Stimulated activated naive CD8-positive, alpha-beta T cell treated with anti-CD3 and anti-CD28 coated beads, Interleukin-15, Interleukin-2, amounts not matched to agents 100 ng/mL and 50 ng/mL, for 24 hours (primary cell): ENCODE measurements around the gene MRPL52.
"Not testable (repeated sequence)": the region's sequence is repeated elsewhere in the genome, so short reads cannot be mapped to it uniquely, and the experiment has no call there.

Experiments used
- H3K27ac Mint-ChIP-seq: one replicate; pipeline ENCODE4 v1.8.0; 2021; ENCODE audit warnings: mild to moderate bottlenecking, mixed read lengths
- H3K27me3 Mint-ChIP-seq: one replicate; pipeline ENCODE4 v1.8.0; 2021; ENCODE audit warnings: mixed read lengths
- H3K36me3 Mint-ChIP-seq: one replicate; pipeline ENCODE4 v1.8.0; 2021; ENCODE audit warnings: low read depth, mixed read lengths
- H3K4me1 Mint-ChIP-seq: one replicate; pipeline ENCODE4 v1.8.0; 2021; ENCODE audit warnings: low read depth, mixed read lengths
- H3K4me3 Mint-ChIP-seq: one replicate; pipeline ENCODE4 v1.8.0; 2021; ENCODE audit warnings: mild to moderate bottlenecking, mixed read lengths
- H3K9me3 Mint-ChIP-seq: one replicate; pipeline ENCODE4 v1.8.0; 2021; ENCODE audit warnings: mixed read lengths

The MRPL52 gene

DNA sequence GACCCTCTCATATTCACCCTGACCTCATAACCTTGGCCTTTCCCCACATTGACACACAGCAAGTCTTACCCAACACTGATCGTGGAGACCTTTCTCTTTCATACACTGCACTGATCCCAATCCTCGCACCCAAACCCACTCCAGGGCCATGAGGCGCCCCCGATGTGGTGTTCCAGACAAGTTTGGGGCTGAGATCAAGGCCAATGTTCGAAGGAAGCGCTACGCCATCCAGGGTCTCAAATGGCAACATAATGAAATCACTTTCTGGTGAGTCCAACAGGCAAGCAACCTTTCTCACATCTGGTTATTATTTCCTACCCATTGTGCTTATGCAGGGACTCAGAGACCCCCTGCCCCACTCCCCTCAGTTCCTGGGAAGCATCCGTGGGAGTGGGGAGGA, 12.1 kb downstream of the MRPL52 start:
- Mint-ChIP-seq H3K27me3 (peaks cover 13% of the 10 kb centered on the region), H3K4me1 (peaks cover 20% of the 10 kb centered on the region), H3K4me3 (no peak overlapping the region), H3K36me3 (no peaks in the 10 kb centered on the region), H3K27ac (no peak overlapping the region), H3K9me3 (no peaks in the 10 kb centered on the region)

DNA sequence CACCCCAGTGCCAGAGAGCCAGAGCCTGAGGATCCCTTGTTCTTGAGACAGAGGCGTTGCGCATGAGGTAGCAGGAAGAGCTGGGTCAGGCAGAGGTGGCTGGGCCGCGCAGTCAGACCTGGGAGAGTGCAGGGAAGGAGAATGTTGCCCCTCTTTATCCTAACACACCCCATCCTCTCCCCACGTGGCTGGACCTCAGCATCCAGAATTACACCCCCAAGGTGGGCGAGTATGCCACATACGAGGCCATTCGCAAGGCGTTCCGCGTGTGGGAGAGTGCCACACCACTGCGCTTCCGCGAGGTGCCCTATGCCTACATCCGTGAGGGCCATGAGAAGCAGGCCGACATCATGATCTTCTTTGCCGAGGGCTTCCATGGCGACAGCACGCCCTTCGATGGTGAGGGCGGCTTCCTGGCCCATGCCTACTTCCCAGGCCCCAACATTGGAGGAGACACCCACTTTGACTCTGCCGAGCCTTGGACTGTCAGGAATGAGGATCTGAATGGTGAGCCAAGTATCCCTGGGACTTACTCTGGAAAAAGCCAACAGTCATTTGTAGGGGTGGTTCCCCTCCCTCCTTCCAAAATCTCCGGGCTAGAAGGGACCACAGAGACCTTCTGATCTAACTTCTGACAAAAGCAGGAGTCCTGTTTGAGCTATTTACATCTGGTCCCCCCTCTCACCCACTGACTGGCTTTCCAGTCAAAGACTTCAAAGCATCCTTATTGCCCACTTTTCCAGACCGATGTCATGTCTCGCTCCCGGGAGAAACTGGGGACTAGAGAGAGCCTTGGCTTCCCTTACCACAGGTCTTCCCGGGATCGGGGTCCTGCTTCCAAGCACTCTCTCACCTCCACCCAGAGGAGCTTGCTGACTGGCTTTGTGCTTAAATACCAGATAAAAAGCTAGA, 12.8 kb downstream of the MRPL52 start:
- no peak overlapping the region for H3K27ac Mint-ChIP-seq
- no peak overlapping the region for H3K4me3 Mint-ChIP-seq
- no peaks in the 10 kb centered on the region for H3K36me3 Mint-ChIP-seq
- no peaks in the 10 kb centered on the region for H3K9me3 Mint-ChIP-seq
- peaks cover 16% of the 10 kb centered on the region for H3K4me1 Mint-ChIP-seq
- H3K27me3 Mint-ChIP-seq = peaks cover 8% of the 10 kb centered on the region

DNA sequence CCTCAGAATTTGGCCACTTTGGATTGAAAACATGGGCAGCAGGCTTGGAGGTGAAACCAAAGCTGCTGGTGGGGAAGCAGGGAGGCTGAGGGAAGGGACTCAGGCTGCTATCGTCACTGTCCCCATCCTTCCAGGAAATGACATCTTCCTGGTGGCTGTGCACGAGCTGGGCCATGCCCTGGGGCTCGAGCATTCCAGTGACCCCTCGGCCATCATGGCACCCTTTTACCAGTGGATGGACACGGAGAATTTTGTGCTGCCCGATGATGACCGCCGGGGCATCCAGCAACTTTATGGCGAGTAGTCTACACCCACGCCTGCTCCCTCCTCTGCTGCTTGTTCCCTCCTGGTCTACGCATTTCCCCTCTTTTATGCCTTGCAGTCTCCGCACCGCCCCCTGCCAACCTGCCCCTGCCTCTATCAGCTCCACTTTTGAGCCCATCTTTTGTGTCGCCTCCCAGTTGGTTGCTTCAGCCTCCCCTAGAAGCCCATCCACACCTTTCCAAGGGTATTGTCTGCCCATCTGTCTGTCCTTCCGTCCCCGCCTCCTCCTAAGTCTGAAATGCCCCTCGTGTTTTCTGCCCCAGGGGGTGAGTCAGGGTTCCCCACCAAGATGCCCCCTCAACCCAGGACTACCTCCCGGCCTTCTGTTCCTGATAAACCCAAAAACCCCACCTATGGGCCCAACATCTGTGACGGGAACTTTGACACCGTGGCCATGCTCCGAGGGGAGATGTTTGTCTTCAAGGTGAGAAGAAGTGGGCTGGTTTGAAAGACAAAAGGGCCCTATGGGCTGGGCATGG, 13.6 kb downstream of the MRPL52 start:
- Mint-ChIP-seq H3K9me3 (no peaks in the 10 kb centered on the region), H3K27ac (no peak overlapping the region), H3K36me3 (no peaks in the 10 kb centered on the region), H3K27me3 (peaks cover 6% of the 10 kb centered on the region), H3K4me3 (no peak overlapping the region), H3K4me1 (peaks cover 10% of the 10 kb centered on the region)

DNA sequence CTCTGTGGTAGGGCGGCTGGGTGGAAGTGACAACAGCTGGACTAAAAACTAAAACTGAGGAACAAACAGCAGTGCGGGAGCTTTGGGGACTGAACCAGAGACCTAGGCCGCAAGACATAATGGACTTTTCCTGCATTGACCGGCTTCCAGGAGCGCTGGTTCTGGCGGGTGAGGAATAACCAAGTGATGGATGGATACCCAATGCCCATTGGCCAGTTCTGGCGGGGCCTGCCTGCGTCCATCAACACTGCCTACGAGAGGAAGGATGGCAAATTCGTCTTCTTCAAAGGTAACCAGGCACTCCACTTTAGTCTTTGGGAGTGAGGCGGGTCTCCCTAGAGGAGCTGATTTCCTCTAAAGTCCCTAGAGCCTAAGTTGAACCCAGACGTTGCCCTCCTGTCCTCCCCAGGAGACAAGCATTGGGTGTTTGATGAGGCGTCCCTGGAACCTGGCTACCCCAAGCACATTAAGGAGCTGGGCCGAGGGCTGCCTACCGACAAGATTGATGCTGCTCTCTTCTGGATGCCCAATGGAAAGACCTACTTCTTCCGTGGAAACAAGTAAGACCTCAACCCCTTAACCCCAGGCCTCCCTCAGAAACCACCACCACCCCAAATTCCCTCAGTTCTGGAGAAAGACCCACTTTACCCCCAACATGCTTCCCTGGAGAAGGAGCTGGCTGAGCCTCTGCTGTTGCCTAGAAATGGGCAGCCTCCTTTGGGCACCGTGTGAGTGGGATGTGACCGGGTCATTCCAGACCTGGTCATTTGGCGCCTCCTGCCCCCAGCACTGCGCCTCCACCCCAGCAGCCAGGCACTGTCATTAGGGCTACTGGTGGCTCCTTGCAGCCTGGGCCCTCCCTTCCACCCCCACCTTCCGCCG, 14.8 kb downstream of the MRPL52 start:
- H3K27ac Mint-ChIP-seq = no peak overlapping the region
- H3K4me1 Mint-ChIP-seq = peaks cover under 1% of the 10 kb centered on the region
- H3K4me3 Mint-ChIP-seq = no peak overlapping the region
- no peaks in the 10 kb centered on the region for H3K36me3 Mint-ChIP-seq
- H3K9me3 Mint-ChIP-seq = no peaks in the 10 kb centered on the region
- peaks cover 2% of the 10 kb centered on the region for H3K27me3 Mint-ChIP-seq

DNA sequence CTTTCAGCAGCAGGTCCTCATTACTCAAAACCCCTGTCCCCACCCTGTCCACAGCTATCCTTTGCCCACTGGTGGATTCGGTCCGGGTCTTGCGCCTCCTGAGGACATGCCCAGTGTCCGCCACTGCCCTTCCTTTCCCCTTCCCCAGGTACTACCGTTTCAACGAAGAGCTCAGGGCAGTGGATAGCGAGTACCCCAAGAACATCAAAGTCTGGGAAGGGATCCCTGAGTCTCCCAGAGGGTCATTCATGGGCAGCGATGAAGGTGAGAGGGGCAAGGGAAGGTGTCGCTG, 15.4 kb downstream of the MRPL52 start:
- H3K4me3 Mint-ChIP-seq = no peak overlapping the region
- peaks cover 2% of the 10 kb centered on the region for H3K27me3 Mint-ChIP-seq
- H3K9me3 Mint-ChIP-seq = no peaks in the 10 kb centered on the region
- no peaks in the 10 kb centered on the region for H3K36me3 Mint-ChIP-seq
- no peak overlapping the region for H3K27ac Mint-ChIP-seq
- H3K4me1 Mint-ChIP-seq = no peaks in the 10 kb centered on the region

DNA sequence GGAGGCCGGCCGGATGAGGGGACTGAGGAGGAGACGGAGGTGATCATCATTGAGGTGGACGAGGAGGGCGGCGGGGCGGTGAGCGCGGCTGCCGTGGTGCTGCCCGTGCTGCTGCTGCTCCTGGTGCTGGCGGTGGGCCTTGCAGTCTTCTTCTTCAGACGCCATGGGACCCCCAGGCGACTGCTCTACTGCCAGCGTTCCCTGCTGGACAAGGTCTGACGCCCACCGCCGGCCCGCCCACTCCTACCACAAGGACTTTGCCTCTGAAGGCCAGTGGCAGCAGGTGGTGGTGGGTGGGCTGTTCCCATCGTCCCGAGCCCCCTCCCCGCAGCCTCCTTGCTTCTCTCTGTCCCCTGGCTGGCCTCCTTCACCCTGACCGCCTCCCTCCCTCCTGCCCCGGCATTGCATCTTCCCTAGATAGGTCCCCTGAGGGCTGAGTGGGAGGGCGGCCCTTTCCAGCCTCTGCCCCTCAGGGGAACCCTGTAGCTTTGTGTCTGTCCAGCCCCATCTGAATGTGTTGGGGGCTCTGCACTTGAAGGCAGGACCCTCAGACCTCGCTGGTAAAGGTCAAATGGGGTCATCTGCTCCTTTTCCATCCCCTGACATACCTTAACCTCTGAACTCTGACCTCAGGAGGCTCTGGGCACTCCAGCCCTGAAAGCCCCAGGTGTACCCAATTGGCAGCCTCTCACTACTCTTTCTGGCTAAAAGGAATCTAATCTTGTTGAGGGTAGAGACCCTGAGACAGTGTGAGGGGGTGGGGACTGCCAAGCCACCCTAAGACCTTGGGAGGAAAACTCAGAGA, 16.3 kb downstream of the MRPL52 start:
- H3K4me3 Mint-ChIP-seq = no peak overlapping the region
- H3K27ac Mint-ChIP-seq = no peak overlapping the region
- H3K36me3 Mint-ChIP-seq = no peaks in the 10 kb centered on the region
- peaks cover under 1% of the 10 kb centered on the region for H3K4me1 Mint-ChIP-seq
- H3K9me3 Mint-ChIP-seq = no peaks in the 10 kb centered on the region
- peaks cover 2% of the 10 kb centered on the region for H3K27me3 Mint-ChIP-seq

DNA sequence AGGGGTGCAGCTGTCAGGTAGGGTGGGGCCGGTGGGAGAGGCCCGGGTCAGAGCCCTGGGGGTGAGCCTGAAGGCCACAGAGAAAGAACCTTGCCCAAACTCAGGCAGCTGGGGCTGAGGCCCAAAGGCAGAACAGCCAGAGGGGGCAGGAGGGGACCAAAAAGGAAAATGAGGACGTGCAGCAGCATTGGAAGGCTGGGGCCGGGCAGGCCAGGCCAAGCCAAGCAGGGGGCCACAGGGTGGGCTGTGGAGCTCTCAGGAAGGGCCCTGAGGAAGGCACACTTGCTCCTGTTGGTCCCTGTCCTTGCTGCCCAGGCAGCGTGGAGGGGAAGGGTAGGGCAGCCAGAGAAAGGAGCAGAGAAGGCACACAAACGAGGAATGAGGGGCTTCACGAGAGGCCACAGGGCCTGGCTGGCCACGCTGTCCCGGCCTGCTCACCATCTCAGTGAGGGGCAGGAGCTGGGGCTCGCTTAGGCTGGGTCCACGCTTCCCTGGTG, 17.2 kb downstream of the MRPL52 start:
- Mint-ChIP-seq H3K9me3 (no peaks in the 10 kb centered on the region), H3K27ac (no peak overlapping the region), H3K36me3 (no peaks in the 10 kb centered on the region), H3K4me3 (no peak overlapping the region), H3K4me1 (peaks cover 7% of the 10 kb centered on the region), H3K27me3 (peaks cover 2% of the 10 kb centered on the region)

DNA sequence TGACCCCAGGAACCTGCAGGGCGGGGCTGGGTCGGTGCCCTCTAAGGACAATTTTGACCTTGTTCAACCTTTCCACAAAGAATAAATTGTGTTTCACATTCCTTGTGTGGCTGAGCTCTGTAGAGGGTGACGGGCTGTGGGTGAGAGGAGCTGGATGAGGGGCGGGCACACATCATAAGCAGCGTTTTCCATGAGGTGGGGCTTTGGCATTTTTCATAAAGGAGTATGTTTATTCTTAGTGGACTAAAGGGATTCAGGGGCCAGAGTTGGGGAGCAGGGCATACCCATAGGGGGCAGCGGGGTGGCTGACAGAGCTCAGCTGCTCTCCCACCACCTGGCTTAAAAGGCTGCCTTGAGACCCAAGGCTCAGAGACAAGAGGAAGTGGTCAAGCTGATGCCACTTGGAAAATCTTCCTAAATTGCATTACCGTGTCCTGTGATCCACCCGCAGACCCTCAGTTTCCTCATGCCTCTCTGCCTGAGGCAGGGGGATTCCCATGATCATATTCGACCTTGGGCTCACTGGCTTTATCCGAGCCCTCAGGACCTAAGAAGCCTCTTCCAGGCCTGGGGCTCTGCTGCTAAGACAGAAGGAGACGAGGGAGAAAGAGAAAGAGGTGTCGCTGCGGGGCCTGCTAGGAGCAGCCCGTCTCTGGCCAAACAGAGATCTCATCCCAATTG, 18.1 kb downstream of the MRPL52 start:
- peak overlapping the region; percentile 49 for H3K27ac Mint-ChIP-seq
- peaks cover 2% of the 10 kb centered on the region for H3K27me3 Mint-ChIP-seq
- no peaks in the 10 kb centered on the region for H3K9me3 Mint-ChIP-seq
- H3K4me1 Mint-ChIP-seq = peaks cover 9% of the 10 kb centered on the region
- no peaks in the 10 kb centered on the region for H3K36me3 Mint-ChIP-seq
- H3K4me3 Mint-ChIP-seq = no peak overlapping the region

DNA sequence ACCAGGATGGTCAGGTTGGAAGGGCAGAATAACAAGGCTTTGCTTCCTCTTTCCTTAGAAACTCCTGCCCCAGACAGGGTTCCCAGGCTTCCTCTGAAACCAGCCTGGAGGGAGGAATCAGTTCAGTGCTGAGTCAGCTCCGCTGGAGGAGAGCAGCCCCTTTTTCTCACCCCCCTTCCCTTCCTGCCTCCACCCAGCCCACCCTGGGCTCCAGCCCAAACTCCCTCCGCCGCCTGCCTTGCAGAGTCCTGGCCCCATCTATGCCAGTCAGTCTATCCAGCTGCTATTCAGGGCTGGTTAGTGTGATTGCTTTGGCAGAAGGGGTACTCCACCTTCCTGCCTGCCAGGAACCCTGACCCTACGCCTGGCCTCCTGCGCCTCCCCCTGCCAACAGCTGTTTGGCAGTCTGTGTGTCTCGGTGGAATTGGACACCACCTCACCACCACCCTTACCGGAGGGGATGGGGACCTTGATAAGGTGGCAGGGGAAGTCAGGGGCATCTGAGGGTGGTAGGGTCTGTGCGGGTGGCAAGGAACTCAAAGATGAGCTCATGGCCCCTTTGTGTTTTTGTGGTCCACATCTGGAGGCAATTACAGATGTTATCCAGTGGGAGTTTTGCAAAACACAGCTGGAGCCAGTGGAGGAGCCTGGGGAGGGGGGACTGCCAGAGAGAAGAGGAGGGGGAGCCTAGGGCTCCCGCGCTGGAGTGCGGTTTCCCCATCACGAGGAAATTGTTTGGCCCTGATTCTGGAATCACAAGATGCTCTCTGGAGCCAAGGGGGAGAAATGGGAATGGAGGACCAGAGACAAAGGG, 18.9 kb downstream of the MRPL52 start:
- no peaks in the 10 kb centered on the region for H3K36me3 Mint-ChIP-seq
- H3K9me3 Mint-ChIP-seq = no peaks in the 10 kb centered on the region
- H3K4me3 Mint-ChIP-seq = no peak overlapping the region
- peaks cover 14% of the 10 kb centered on the region for H3K4me1 Mint-ChIP-seq
- peak overlapping the region; percentile 49 for H3K27ac Mint-ChIP-seq
- peaks cover 2% of the 10 kb centered on the region for H3K27me3 Mint-ChIP-seq

DNA sequence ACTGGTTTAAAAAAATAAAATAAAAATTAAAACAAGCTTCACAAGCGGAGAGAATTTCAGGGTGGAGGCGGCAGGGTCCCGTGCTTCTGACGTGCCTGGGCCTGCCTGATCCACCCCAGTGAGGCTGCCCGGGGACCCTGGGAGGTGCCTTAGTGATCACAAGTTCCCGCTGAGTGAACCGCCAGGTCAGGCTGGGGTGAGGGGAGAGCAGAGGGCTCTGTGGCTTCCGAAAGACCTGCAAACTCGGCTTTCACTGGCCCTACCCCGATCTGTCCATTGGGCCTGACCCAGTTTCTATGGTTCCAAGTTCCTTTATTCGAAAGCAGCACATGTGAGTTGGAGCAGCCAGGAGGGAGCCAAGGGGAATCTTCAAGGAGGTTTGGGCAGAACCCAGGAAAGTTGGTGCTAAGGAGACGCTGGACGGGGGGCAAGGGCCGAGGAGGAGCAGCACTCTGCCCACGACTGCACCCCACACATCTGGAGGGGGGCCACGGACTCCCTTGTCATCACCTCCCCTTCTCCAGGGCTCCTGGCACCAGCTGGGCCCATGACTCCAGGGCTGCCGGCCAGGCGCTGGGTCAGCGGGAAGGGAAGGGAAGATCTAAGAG, 19.6 kb downstream of the MRPL52 start:
- H3K36me3 Mint-ChIP-seq = no peaks in the 10 kb centered on the region
- H3K27me3 Mint-ChIP-seq = peaks cover 2% of the 10 kb centered on the region
- H3K9me3 Mint-ChIP-seq = no peaks in the 10 kb centered on the region
- no peak overlapping the region for H3K4me3 Mint-ChIP-seq
- H3K4me1 Mint-ChIP-seq = peaks cover 14% of the 10 kb centered on the region
- no peak overlapping the region for H3K27ac Mint-ChIP-seq

DNA sequence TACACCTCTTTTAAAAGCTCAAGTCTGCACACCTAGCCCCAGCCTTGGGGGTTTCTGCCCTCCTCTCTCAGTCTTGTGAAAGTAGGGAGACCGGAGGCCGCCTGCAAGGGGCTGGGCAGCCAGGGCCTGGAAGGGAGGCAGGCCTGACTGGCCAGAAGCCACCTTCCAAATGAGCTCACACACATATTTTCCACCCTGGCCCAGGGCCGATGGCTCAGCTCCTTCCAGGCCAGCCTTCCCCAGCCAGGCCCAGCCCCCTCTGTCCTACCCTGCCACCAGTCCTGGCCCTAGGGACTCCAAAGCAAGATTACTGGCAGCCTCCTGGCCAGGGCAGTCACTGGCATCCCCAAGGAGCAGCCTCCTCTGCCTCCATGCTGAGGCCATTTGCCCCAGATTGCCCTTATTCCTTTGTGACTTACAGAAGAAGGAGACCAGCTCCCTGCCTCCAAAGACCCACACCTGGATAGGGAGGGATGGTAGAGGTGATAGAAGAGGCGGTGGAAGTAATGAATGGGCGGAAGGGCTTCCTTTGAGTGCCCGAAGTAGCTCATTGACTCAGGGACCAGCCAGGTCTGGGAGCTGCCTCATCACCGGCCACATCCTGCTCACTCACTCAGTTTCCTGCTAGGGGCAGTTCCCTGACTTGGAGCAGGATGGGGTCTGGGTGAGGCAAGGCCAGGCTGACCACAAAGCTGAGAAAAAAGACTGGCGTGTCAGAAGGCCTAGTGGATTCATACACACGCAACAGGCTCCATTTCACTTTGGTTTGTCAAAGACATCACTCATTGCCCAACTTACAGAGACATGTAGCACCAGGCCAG, 21.5 kb downstream of the MRPL52 start:
- Mint-ChIP-seq H3K27ac (peak overlapping the region; percentile 26), H3K4me1 (peaks cover 19% of the 10 kb centered on the region), H3K36me3 (peaks cover under 1% of the 10 kb centered on the region), H3K9me3 (no peaks in the 10 kb centered on the region), H3K27me3 (peaks cover 8% of the 10 kb centered on the region), H3K4me3 (no peak overlapping the region)

DNA sequence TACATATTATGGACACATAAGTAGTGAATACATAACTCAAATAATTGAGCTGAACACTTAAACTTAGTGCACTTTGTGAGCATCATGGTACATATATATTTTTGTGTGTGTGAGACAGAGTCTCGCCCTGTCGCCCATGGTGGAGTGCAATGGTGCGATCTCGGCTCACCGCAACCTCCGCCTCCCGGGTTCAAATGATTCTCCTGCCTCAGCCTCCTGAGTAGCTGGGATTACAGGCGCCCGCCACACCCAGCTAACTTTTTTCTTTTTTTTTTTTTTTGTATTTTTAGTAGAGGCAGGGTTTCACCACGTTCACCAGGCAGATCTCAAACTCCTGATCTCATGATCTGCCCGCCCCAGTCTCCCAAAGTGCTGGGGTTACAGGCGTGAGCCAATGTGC, 22.5 kb downstream of the MRPL52 start:
- H3K9me3 Mint-ChIP-seq, H3K27ac Mint-ChIP-seq, H3K4me3 Mint-ChIP-seq, H3K36me3 Mint-ChIP-seq: not testable (repeated sequence)
- Mint-ChIP-seq H3K4me1 (peaks cover 19% of the 10 kb centered on the region), H3K27me3 (peaks cover 14% of the 10 kb centered on the region)
